ENCODE measurements around the gene OR4K17.
"Not testable (repeated sequence)": the region's sequence is repeated elsewhere in the genome, so short reads cannot be mapped to it uniquely, and the experiment has no call there.

The OR4K17 gene

GRCh38 chr14:20118795-20119194 lies 8.3 kb downstream of the OR4K17 start:
- Histone ChIP-seq H3K36me3 (replicated peaks) (no peaks in the 10 kb centered on the region), H3K4me3 (ENCODE audit: low read depth, low read length) (no peak overlapping the region), H3K27me3 (replicated peaks) (no peaks in the 10 kb centered on the region), H3K27ac (no peak overlapping the region)
- no peak for DNase-seq
- in situ Hi-C loops (cut with HindIII; ENCODE audit: low pct_ligation_motif_present, low sequenced_read_pairs): no loop called here
- TF ChIP-seq CTCF (IDR thresholded peaks at IDR 0.05; ENCODE audit: low read depth, low read length, missing control alignments): no peak

GRCh38 chr14:20138520-20138919 lies 28.0 kb downstream of the OR4K17 start, which contains the start of gene OR4N5:
Gene OR4N5 (plus strand): TSS chr14:20138820. CDS start chr14:20143736, 4,916 bp downstream.
- H3K27me3 ChIP-seq (replicated peaks): no peaks in the 10 kb centered on the region
- H3K4me3 ChIP-seq (ENCODE audit: low read depth, low read length): no peak within 1 kb of the TSS
- TF ChIP-seq CTCF (IDR thresholded peaks at IDR 0.05; ENCODE audit: low read depth, low read length, missing control alignments): no peak
- H3K36me3 ChIP-seq (replicated peaks): no peaks in the 10 kb centered on the region
- H3K27ac ChIP-seq: no peak within 1 kb of the TSS
- in situ Hi-C loops (cut with HindIII; ENCODE audit: low pct_ligation_motif_present, low sequenced_read_pairs): no loop called here
- no peak for DNase-seq

- Histone ChIP-seq H3K36me3 (replicated peaks) (no peaks in the 10 kb centered on the region), H3K27ac (no peak overlapping the region), H3K4me3 (ENCODE audit: low read depth, low read length) (no peak overlapping the region), H3K27me3 (replicated peaks) (no peaks in the 10 kb centered on the region)
- in situ Hi-C loops (cut with HindIII; ENCODE audit: low pct_ligation_motif_present, low sequenced_read_pairs): no loop called here
- no peak for DNase-seq
- TF ChIP-seq CTCF (IDR thresholded peaks at IDR 0.05; ENCODE audit: low read depth, low read length, missing control alignments): no peak
Observed at GRCh38 chr14:20143911-20144310, 33.4 kb downstream of the OR4K17 start.

- in situ Hi-C loops (cut with HindIII; ENCODE audit: low pct_ligation_motif_present, low sequenced_read_pairs): no loop called here
- TF ChIP-seq CTCF (IDR thresholded peaks at IDR 0.05; ENCODE audit: low read depth, low read length, missing control alignments): no peak
- Histone ChIP-seq H3K36me3 (replicated peaks) (no peaks in the 10 kb centered on the region), H3K27ac (no peak overlapping the region), H3K27me3 (replicated peaks) (no peaks in the 10 kb centered on the region), H3K4me3 (ENCODE audit: low read depth, low read length) (no peak overlapping the region)
- no peak for DNase-seq
Observed at GRCh38 chr14:20144820-20145219, 34.3 kb downstream of the OR4K17 start.

- Histone ChIP-seq H3K27me3 (replicated peaks) (no peaks in the 10 kb centered on the region), H3K4me3 (ENCODE audit: low read depth, low read length) (no peak overlapping the region), H3K27ac (no peak overlapping the region), H3K36me3 (replicated peaks) (no peaks in the 10 kb centered on the region)
- no peak for DNase-seq
- in situ Hi-C loops (cut with HindIII; ENCODE audit: low pct_ligation_motif_present, low sequenced_read_pairs): no loop called here
- TF ChIP-seq CTCF (IDR thresholded peaks at IDR 0.05; ENCODE audit: low read depth, low read length, missing control alignments): no peak
Observed at GRCh38 chr14:20164462-20164861, 53.9 kb downstream of the OR4K17 start.

- no peak for DNase-seq
- Histone ChIP-seq H3K27me3 (replicated peaks) (no peaks in the 10 kb centered on the region), H3K27ac (no peak overlapping the region), H3K4me3 (ENCODE audit: low read depth, low read length) (no peak overlapping the region), H3K36me3 (replicated peaks) (no peaks in the 10 kb centered on the region)
- TF ChIP-seq CTCF (IDR thresholded peaks at IDR 0.05; ENCODE audit: low read depth, low read length, missing control alignments): no peak
- in situ Hi-C loops (cut with HindIII; ENCODE audit: low pct_ligation_motif_present, low sequenced_read_pairs): no loop called here
Observed at GRCh38 chr14:20167091-20167490, 56.6 kb downstream of the OR4K17 start.

GRCh38 chr14:20169852-20170251 lies 59.3 kb downstream of the OR4K17 start:
- H3K36me3 ChIP-seq (replicated peaks); in situ Hi-C loops (cut with HindIII; ENCODE audit: low pct_ligation_motif_present, low sequenced_read_pairs): not testable (repeated sequence)
- DNase-seq: peak; percentile 3

More at GRCh38 chr14:20169852-20170251, 59.3 kb downstream of the OR4K17 start:
- H3K4me3 ChIP-seq (ENCODE audit: low read depth, low read length); H3K27me3 ChIP-seq (replicated peaks); H3K27ac ChIP-seq: not testable (repeated sequence)

Data from brain microvascular endothelial cell (primary cell).